HG03354 (cell line): Measurements from ENCODE around the gene IL1RAP.

Experiments used
- ATAC-seq: cut with Tn5 transposase; IDR thresholded peaks from one replicate; pipeline ENCODE4 v1.9.1; 2021; ENCODE audit warnings: mild to moderate bottlenecking; ENCODE audit not compliant: unreplicated experiment, poor library complexity, severe bottlenecking

Gene IL1RAP

GRCh38 chr3:190694335-190695001 is 180.6 kb downstream of the IL1RAP start:
- ATAC-seq, result no peak

GRCh38 chr3:190695225-190695624 is 181.3 kb downstream of the IL1RAP start:
- ATAC-seq, result no peak

GRCh38 chr3:190695994-190696393 is 182.1 kb downstream of the IL1RAP start:
- no peak for ATAC-seq

DNA sequence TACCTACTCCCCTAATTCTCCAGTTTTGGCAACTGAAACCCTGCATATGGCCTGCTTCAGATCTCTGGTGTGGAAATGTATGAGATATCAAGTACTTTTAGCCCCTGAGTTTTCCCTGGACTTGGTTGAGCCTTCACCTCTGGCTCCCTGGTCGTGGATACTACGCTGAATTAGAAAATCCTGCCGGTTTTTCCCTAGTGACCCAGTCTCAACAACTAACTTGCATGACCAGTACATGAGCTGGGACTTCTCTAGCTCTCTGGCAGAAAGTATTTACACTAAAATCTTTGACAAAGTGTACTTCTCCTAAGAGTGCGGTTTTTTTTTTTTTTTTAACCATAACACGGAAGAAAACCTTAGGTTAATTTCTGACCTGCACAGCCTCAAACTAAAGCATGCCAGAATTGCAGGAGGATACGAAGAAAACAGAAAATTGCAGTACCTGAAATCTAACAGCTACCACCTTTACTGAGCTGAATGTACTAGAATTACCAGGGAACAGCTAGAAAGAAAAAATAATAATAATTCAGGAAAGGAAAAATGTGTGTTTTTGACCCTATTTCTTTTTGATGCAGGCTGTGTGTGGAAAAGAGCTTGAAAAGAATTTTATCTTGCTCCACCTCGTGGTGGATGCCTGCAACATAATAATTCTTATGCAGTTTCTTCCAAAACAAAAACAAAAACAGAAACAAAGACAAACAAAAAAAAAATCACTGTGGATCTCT is 183.1 kb downstream of the IL1RAP start:
- ATAC-seq, result no peak

- ATAC-seq, result no peak
Measured at GRCh38 chr3:190697502-190697830, 183.6 kb downstream of the IL1RAP start.

- no peak for ATAC-seq
Measured at GRCh38 chr3:190697901-190698300, 184.0 kb downstream of the IL1RAP start.

DNA sequence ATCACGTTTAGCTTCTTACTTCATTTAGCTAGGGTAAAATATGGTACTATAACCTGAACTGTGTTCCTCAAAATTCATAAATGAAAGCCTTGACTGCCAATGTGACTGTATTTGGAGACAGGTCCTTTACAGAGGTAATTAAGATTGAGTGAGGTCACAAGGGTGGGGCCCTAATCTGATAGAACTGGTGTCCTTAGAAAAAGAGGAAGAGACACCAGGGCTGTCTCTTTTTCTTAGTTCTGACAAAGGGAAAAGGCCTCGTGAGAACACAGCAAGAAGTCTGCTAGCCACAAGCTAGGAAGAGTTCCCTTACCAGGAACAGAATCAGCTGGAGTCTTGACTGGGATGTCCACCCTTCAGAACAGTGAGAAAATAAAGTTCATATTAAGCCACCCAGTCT is 185.9 kb downstream of the IL1RAP start:
- ATAC-seq, result no peak

DNA sequence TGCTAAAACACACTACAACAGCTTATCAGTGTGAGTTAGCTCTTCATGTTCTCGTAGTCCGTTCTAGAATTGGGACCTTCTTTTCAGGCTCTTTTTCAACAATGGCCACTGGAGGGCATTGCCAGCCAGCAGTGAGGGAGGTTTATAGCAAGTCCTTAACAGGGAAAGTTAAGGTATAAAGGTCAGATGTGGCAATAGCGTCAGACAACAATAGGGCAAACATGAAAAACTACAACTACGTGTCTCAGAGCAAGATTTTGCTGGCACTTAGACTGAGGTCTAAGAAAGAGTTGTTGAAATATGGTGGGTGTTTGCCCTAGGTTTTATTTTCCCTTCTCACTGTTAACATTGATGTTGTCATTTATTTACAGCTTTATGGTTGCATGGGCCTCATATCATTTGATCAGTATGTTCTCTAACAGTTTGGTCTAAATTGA is 187.2 kb downstream of the IL1RAP start:
- ATAC-seq, result no peak

DNA sequence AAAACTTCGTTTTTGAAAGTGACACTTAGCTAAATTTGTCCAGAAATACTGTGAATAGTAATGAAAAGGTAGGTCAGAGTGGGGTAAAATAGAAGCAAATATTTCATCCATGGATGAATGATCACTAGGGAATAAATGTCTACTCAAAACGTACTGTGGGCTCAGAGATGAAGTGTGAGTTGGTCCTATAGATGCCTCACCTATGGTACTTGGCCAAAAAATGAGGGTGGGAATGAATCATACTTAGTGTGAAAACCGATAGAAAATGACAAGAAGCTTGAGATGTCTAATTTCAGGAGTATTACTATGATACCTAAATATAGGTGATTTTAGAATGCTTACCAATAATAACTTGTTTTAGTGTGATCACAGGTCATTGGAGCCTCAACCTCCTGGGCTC is 192.7 kb downstream of the IL1RAP start:
- ATAC-seq, result no peak
